Activated naive CD4-positive, alpha-beta T cell treated with anti-CD3 and anti-CD28 coated beads for 36 hours (primary cell): ENCODE measurements around the gene OS9. TPM values are rescaled to one million over a fixed set of nuclear protein-coding genes. Genes with fewer than 3 reads are reported as not detected.
"Not testable (repeated sequence)": the region's sequence is repeated elsewhere in the genome, so short reads cannot be mapped to it uniquely, and the experiment has no call there.

Experiments used
- CTCF ChIA-PET: fragments of 350-600 bp; sonication (Branson Sonifier 250); formaldehyde crosslinking; loops from one replicate; lab custom pipeline; 2021; ENCODE audit warnings: antibody characterized with exemption; lab: Charles Lee
- DNase-seq: peaks from one replicate; pipeline ENCODE4 v3.0.0-alpha.2; 2020
- H3K27ac Mint-ChIP-seq: one replicate; pipeline ENCODE4 v1.8.0; 2021; ENCODE audit warnings: mild to moderate bottlenecking, mixed read lengths
- H3K27me3 Mint-ChIP-seq: one replicate; pipeline ENCODE4 v1.8.0; 2021; ENCODE audit warnings: low read depth, mixed read lengths
- H3K36me3 Mint-ChIP-seq: one replicate; pipeline ENCODE4 v1.8.0; 2021; ENCODE audit warnings: low read depth, mixed read lengths
- H3K4me1 Mint-ChIP-seq: one replicate; pipeline ENCODE4 v1.8.0; 2021; ENCODE audit warnings: low read depth, mixed read lengths
- H3K4me3 Mint-ChIP-seq: one replicate; pipeline ENCODE4 v1.8.0; 2021; ENCODE audit warnings: mild to moderate bottlenecking, moderate library complexity, mixed read lengths
- H3K9me3 Mint-ChIP-seq: one replicate; pipeline ENCODE4 v1.8.0; 2021; ENCODE audit warnings: mixed read lengths
- intact Hi-C: fragments of 100-400 bp; cut with micrococcal nuclease; formaldehyde crosslinking; loops from one replicate; pipeline ENCODE4 v1.15.1; 2023
- total RNA-seq, 2 experiments: library from RNA; stranded (reverse); gene quantifications; one replicate each; pipeline ENCODE4 v1.2.3, GENCODE V29; 2021

The OS9 gene
- total RNA-seq, 2 experiments from 2014 or later = 60.7 to 60.9 TPM

DNA sequence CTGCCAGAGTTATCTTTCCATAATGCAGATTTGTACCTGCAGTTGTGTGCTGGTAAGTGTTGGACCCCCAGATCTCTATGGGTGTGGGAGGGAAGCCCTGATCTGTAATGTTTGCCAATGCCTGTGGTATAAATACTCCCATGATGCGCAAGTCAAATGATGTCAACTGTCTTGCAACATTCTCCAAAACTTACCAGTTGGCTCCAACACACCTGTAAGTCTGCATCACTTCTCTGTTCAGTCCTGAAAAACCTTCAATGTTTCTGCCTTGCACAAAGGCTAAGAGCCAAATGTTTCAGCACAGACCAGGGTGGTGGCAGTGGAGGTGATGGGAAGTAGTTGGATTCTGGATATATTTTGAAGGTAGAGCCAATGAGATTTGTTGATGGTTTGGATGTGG lies 3.1 kb downstream of the OS9 start:
- Mint-ChIP-seq H3K27me3 (no peaks in the 10 kb centered on the region), H3K4me1 (peaks cover 3% of the 10 kb centered on the region), H3K27ac (no peak overlapping the region), H3K4me3 (no peak overlapping the region), H3K36me3 (peaks cover 30% of the 10 kb centered on the region), H3K9me3 (no peaks in the 10 kb centered on the region)
- CTCF ChIA-PET = no interaction called here
- intact Hi-C loops = no loop called here
- no peak for DNase-seq

DNA sequence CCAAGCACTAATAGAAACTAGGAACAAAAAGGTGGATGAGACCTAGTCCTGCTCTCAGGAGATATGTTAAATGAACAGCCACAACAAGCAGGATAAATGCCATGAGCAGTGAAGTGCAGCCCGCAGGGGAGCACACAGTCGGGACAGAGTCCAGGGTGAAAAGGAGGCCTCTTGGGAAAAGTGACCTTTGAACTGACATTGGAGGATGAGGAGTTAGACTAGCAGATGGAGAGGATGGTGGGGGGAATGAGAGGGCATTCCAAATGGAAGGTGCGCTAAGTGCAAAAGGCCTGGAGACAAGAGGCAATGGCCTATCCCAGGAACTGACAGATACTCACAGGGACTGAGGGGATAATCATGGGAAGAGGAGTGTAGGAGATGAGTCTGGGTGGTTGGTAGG lies 4.5 kb downstream of the OS9 start:
- intact Hi-C loops = no loop called here
- Mint-ChIP-seq H3K27me3 (no peaks in the 10 kb centered on the region), H3K9me3 (peaks cover 1% of the 10 kb centered on the region), H3K4me1 (peaks cover 3% of the 10 kb centered on the region), H3K4me3 (no peak overlapping the region), H3K27ac (no peak overlapping the region), H3K36me3 (peaks cover 42% of the 10 kb centered on the region)
- CTCF ChIA-PET = no interaction called here
- DNase-seq = no peak

DNA sequence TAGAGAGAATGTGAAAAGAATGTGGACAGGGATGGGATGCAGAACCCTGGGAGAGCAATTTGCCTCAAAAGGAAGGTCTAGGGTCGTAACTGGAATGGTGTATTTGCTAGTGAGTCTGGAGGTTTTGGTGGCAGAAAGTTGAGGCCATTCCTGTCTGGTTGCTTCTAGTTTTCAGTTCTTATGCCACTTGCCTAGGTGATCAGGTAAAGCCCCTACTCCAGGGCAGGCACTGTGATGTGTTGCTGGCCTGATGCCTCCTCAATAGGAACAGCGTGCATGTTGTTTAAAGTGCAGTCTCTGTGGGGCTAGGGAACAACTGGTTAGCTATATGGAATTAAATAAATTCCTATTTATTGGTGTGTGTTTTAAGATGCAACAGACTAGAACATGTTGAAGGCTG lies 6.4 kb downstream of the OS9 start:
- Mint-ChIP-seq H3K4me3 (no peak overlapping the region), H3K4me1 (peaks cover 3% of the 10 kb centered on the region), H3K9me3 (peaks cover 5% of the 10 kb centered on the region), H3K27ac (no peak overlapping the region), H3K27me3 (no peaks in the 10 kb centered on the region), H3K36me3 (peaks cover 51% of the 10 kb centered on the region)
- DNase-seq = no peak
- CTCF ChIA-PET = no interaction called here
- intact Hi-C loops = no loop called here

DNA sequence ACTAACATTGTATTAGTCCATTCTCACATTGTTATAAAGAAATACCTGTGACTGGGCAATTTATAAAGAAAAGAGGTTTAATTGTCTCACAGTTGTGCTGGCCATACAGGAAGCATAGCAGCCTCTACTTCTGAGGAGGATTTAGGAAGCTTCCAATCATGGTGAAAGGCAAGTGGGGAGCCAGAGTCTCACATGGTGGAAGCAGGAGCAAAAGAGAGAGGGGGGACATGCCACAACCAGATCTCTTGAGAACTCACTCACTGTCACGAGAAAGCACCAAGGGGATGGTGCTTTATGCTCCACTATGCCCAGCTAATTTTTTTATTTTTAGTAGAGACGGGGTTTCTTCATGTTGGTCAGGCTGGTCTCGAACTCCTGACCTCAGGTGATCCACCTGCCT lies 13.3 kb downstream of the OS9 start:
- peaks cover 34% of the 10 kb centered on the region for H3K36me3 Mint-ChIP-seq

DNA sequence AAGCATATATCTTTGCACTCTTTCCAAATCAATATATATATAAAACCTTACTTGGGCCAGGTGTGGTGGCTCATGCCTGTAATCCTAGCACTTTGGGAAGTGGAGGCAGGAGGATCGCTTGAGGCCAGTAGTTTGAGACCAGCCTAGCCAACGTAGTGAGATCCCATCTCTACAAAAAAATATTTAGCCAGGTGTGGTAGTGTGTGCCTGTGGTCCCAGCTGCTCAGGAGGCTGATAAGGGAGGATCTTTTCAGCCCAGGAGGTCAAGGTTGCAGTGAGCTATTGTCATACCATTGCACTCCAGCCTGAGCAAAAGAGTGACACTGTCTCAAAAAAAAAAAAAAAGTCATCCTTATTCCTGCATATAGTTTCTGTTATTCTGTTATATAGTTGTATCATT lies 14.4 kb downstream of the OS9 start:
- Mint-ChIP-seq H3K36me3 (peaks cover 24% of the 10 kb centered on the region), H3K27me3 (no peaks in the 10 kb centered on the region), H3K9me3 (peaks cover 3% of the 10 kb centered on the region), H3K4me3 (no peak overlapping the region), H3K4me1 (peaks cover 2% of the 10 kb centered on the region), H3K27ac (no peak overlapping the region)
- intact Hi-C loops = no loop called here
- CTCF ChIA-PET = no interaction called here
- no peak for DNase-seq

More for the DNA sequence above, 13.3 kb downstream of the OS9 start:
- H3K4me3 Mint-ChIP-seq = no peak overlapping the region
- no peak overlapping the region for H3K27ac Mint-ChIP-seq
- H3K4me1 Mint-ChIP-seq = peaks cover 2% of the 10 kb centered on the region
- peaks cover 5% of the 10 kb centered on the region for H3K9me3 Mint-ChIP-seq
- no peak for DNase-seq
- intact Hi-C loops = no loop called here
- H3K27me3 Mint-ChIP-seq = no peaks in the 10 kb centered on the region
- CTCF ChIA-PET = interaction anchor here (0.7 kb wide), 1 partner anchor 11 kb away, joined by 3 read pairs; no protein-coding TSS in a partner anchor

DNA sequence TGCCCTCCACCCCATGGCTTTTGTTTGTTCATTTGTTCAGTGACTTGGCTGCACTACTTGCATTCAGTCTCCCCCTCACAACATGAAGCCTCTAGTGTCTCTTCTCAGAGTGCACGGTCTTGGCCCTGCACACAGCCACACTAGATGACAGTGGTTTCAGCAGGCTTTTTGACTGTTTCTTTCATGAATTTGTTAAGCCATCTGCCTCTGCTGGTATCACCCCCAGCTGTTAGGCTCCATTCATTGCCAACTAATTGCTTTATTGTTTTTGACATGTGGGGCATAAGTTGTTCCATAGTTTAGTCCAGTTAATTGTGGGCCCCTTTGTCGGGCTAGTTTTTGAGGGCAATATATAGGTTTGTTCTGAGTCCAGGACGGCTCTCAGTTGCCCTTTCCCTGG lies 18.8 kb downstream of the OS9 start:
- H3K4me3 Mint-ChIP-seq = no peak overlapping the region
- intact Hi-C loops = no loop called here
- no peak for DNase-seq
- H3K27me3 Mint-ChIP-seq = no peaks in the 10 kb centered on the region
- H3K4me1 Mint-ChIP-seq = no peaks in the 10 kb centered on the region
- H3K36me3 Mint-ChIP-seq = peaks cover 16% of the 10 kb centered on the region
- CTCF ChIA-PET = interaction anchor here (1.0 kb wide), 1 partner anchor 128 kb away, joined by 4 read pairs; no protein-coding TSS in a partner anchor
- no peaks in the 10 kb centered on the region for H3K9me3 Mint-ChIP-seq
- H3K27ac Mint-ChIP-seq = no peak overlapping the region

DNA sequence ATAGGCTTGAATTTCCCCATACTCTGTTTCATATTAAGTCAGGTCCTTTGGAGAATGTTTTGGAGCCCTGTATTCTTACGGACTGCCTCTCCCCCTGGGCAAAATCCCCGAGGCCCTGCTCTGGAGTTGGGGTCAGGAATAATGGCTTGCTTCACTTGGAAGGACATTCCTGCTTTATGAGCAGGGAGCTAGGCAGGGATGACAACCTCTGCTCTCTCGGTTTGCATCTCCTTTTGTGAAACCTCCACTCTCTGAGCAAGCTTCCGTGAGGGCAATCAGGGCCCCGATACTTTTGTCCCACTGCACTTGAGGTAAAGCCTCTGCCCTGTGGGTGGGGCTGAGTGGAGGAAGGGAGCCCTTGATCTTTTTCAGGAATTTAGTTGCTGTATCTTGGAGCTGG lies 19.3 kb downstream of the OS9 start:
- CTCF ChIA-PET = interaction anchor here (0.6 to 1.0 kb wide), 3 partner anchors 128 to 406 kb away, joined by 3 to 4 read pairs (median 3); no protein-coding TSS in a partner anchor
- Mint-ChIP-seq H3K36me3 (peaks cover 19% of the 10 kb centered on the region), H3K4me1 (no peaks in the 10 kb centered on the region), H3K27ac (no peak overlapping the region), H3K9me3 (no peaks in the 10 kb centered on the region), H3K27me3 (no peaks in the 10 kb centered on the region), H3K4me3 (no peak overlapping the region)
- intact Hi-C loops = no loop called here
- no peak for DNase-seq

DNA sequence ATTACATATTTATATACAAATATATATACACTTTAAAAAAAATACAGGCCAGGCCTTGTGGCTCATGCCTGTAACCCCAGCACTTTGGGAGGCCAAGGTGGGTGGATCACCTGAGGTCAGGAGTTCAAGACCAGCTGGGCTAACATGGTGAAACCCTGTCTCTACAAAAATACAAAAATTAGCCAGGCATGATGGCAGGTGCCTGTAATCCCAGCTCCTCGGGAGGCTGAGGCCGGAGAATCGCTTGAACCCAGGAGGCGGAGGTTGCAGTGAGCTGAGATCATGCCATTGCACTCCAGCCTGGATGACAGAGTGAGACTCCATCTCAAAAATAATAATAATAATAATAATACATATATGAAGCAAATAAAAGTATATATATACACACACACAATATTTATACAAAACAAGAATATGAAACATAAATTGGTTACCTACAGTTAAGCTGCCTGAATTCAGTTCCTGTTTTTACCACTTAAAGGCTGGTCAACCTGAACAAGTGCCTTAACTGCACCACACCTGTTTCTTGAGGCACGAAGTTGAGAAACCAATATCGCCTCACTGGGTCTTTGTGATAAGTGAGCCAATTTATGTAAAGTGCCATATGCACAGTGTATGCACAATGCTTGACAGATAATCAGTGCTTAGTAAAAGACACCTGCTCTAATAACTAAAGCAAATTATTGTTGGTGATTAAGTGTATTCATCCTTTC lies 21.3 kb downstream of the OS9 start:
- H3K4me1 Mint-ChIP-seq, CTCF ChIA-PET, H3K9me3 Mint-ChIP-seq, DNase-seq, H3K27ac Mint-ChIP-seq, intact Hi-C loops, H3K27me3 Mint-ChIP-seq, H3K4me3 Mint-ChIP-seq: not testable (repeated sequence)
- H3K36me3 Mint-ChIP-seq = peaks cover 24% of the 10 kb centered on the region

DNA sequence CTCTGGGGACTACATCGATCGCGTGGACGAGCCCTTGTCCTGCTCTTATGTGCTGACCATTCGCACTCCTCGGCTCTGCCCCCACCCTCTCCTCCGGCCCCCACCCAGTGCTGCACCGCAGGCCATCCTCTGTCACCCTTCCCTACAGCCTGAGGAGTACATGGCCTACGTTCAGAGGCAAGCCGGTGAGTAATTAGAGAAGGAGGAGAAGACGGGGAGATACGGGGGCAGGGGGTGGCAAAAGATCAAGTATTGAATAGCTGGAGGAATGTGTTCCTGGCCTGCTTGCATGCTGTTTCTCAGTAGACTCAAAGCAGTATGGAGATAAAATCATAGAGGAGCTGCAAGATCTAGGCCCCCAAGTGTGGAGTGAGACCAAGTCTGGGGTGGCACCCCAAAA lies 21.9 kb downstream of the OS9 start:
- H3K9me3 Mint-ChIP-seq = no peaks in the 10 kb centered on the region
- H3K27ac Mint-ChIP-seq = no peak overlapping the region
- CTCF ChIA-PET = interaction anchor here (0.5 kb wide), 1 partner anchor 503 kb away, joined by 6 read pairs; no protein-coding TSS in a partner anchor
- H3K4me1 Mint-ChIP-seq = no peaks in the 10 kb centered on the region
- intact Hi-C loops = no loop called here
- no peak overlapping the region for H3K4me3 Mint-ChIP-seq
- peaks cover 23% of the 10 kb centered on the region for H3K36me3 Mint-ChIP-seq
- DNase-seq = no peak
- H3K27me3 Mint-ChIP-seq = no peaks in the 10 kb centered on the region

DNA sequence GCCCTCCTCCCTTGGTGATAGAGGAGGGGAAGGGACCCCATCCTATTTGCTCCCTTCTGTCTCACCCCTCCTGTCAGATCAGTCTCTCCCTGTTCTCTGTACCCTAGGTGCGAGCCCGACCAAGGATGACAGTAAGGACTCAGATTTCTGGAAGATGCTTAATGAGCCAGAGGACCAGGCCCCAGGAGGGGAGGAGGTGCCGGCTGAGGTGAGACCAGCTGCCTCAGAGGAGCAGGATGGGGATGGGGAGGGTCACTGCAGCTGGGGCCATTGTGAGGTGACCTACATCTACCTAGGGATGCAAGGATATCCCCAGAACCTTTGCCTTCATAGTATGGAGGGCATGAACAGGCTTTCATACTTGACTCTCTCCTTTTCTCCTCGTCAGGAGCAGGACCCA lies 22.4 kb downstream of the OS9 start:
- Mint-ChIP-seq H3K36me3 (peaks cover 24% of the 10 kb centered on the region), H3K4me3 (no peak overlapping the region), H3K27ac (no peak overlapping the region), H3K27me3 (no peaks in the 10 kb centered on the region), H3K4me1 (no peaks in the 10 kb centered on the region), H3K9me3 (no peaks in the 10 kb centered on the region)
- CTCF ChIA-PET = interaction anchor here (0.5 kb wide), 1 partner anchor 503 kb away, joined by 6 read pairs; no protein-coding TSS in a partner anchor
- DNase-seq = no peak
- intact Hi-C loops = no loop called here

DNA sequence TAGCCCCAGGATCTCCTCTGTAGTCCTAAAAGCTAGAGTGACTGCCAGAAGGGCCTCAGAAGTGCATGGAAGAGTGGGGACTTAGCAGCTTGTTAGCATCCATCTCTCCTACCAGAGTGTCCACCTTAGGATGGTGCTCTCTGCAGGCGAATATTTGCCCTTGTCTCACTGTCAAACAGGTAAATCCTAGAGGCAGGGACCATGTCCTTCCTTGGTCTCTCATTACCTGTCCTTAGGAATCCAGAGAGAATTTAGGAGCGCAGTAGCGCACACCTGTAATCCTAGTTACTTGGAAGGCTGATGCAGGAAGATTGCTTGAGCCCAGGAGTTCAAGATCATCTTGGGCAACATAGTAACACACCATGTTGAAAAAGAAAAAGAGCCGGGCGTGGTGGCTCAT lies 23.2 kb downstream of the OS9 start:
- Mint-ChIP-seq H3K4me3 (no peak overlapping the region), H3K36me3 (peaks cover 24% of the 10 kb centered on the region), H3K27me3 (no peaks in the 10 kb centered on the region), H3K27ac (no peak overlapping the region), H3K9me3 (no peaks in the 10 kb centered on the region), H3K4me1 (no peaks in the 10 kb centered on the region)
- CTCF ChIA-PET = no interaction called here
- DNase-seq = no peak
- intact Hi-C loops = no loop called here

DNA sequence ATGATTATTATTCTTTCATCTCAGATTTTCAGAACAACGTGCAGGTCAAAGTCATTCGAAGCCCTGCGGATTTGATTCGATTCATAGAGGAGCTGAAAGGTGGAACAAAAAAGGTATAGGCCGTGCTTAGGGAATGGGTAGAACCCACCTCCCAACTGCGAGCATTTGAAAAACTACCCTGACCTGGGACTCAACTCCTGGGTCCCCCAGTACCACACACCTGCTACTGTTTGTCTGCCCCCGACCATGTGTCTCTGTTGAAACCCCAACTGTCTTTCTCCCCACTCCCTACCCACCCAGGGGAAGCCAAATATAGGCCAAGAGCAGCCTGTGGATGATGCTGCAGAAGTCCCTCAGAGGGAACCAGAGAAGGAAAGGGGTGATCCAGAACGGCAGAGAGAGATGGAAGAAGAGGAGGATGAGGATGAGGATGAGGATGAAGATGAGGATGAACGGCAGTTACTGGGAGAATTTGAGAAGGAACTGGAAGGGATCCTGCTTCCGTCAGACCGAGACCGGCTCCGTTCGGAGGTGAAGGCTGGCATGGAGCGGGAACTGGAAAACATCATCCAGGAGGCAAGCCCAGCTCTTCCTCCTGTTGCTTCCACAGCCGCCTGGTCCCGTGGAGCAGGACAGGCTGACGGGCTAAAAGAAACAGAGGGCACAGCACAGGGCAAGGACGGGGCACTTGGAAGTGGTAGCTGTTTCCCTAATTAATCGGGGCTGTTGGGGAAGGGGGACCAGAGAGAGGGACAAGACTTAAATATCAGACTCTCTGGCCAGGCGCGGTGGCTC lies 24.1 kb downstream of the OS9 start:
- H3K27ac Mint-ChIP-seq = peak overlapping the region; percentile 36
- H3K36me3 Mint-ChIP-seq = peaks cover 24% of the 10 kb centered on the region
- H3K9me3 Mint-ChIP-seq = no peaks in the 10 kb centered on the region
- DNase-seq = no peak
- H3K4me3 Mint-ChIP-seq = no peak overlapping the region
- no peaks in the 10 kb centered on the region for H3K27me3 Mint-ChIP-seq
- intact Hi-C loops = no loop called here
- CTCF ChIA-PET = interaction anchor here (0.6 to 1.8 kb wide), 4 partner anchors 11 to 217 kb away, joined by 3 to 8 read pairs (median 4); partner anchors contain the start of gene OS9
- no peaks in the 10 kb centered on the region for H3K4me1 Mint-ChIP-seq
